ENCODE results near the gene KLHL29.
A peak's percentile ranks its signal among the peaks of the same experiment; 100 is the strongest.

Gene KLHL29

DNA sequence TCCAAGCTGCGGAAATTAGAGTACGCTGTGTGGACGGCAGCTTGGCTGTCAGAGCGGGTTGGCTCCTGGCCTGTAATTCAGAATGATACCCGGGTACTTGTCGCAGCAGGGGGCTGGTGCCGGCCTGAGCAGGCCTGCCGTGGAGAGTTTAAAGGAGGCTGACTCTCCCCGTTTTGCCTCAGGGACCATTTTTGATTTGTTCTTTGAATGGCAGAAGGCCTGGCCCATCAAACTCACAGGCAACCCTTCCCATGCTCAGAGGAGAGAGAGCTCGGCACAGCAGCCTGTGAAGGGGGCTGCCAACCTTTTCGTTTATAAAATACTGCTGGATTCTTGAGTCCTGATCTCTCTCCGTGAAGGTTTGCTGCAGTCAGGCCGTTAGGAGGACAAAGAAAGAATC, 151.3 kb downstream of the KLHL29 start:
- DNase-seq: no peak

DNA sequence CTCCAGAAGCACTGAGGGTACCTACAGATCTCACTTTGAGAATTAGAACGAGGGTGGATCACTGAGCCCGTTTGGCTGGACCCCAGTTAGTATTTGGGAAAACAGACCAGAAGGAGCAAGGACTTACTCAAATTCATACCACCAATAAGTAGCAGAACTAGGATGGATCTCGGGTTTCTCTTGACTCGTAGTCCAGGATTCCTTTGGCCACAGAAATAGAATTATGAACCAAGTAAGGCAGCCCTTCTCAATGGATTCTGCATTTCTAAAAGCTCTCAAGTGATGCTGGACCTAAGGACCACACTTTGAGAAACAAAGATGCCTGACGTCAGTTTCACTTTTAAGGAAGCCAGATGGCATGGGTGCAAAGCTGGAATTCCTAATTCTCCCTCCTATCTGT, 153.0 kb downstream of the KLHL29 start:
- DNase-seq: no peak

DNA sequence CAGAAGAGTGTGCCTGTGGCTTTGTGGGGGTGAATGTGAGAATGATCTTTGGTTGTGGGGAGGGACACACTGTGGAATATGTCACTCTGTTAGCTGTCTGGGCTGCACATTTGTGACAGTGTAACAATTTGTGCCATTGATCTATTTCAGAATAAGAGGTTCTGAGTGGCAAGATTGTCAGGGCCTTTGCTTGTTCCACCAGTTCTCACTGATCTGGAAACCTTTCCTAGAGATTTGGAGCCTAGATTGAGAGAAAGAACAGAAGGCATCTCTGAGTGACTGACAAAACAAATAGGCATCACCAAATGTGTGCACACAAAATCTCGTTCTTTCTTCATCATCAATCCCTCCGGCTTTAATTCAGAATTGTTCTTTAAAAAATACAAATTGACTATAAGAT, 153.6 kb downstream of the KLHL29 start:
- no peak for DNase-seq

DNA sequence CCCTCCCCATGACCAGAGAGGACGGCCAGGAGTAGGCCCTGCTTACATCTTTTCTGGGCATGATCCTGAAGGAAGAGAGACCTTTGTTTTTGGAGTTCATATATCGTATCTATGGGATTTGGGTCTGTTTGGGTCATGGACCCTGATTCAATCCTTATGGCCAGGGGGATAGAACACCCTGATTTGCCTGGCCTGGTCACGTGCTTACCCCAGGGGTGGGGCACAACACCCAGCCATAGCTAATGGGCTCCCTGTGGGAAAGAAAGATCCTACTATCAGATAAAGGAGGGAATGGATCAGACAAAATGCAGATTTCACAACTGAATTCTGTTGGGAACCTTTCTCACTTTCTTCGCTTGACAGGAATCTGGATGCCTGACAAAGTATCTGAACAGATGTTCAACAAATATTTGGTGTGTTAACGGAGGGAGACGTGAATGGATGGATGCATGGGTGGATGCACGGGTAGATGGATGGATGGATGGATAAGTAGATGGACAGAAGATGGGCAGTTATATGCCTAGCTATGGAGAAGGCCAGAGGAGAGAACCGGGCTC, 155.9 kb downstream of the KLHL29 start:
- no peak for DNase-seq

DNA sequence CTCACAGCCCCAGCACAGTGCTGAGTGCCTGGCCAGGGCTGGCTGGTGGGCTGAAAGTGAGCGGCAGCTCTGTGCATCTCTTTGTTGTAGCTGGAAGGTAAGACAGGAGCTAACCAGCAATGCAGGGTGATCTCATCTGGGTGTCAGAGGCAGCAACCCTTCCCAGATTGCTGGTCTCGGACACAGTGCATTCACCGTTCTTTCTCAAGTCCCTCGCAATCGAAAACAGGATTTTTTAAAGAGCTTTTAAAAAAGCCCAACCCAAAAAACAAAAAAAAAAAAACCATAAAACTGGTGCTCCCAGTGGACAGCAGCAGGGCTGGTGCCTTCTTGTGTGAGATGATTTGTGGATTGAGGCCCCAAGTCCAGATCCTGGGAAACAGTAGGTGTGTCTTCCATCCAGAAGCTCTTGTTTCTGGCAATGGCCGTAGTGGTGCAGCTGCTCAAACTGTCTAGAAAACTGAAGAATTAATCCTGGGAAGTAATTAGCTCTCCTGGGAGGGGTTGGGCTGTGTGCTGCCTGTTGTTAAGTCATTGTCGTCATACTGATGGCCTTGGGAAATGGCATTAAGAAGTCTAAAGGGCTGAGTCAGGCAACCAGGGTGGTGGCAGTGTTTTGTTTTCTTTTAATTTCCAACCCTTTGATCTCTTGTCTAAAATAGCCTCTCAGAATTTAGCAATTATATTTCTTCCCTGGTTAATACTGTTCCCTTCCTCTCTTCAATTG, 156.7 kb downstream of the KLHL29 start:
- no peak for DNase-seq

DNA sequence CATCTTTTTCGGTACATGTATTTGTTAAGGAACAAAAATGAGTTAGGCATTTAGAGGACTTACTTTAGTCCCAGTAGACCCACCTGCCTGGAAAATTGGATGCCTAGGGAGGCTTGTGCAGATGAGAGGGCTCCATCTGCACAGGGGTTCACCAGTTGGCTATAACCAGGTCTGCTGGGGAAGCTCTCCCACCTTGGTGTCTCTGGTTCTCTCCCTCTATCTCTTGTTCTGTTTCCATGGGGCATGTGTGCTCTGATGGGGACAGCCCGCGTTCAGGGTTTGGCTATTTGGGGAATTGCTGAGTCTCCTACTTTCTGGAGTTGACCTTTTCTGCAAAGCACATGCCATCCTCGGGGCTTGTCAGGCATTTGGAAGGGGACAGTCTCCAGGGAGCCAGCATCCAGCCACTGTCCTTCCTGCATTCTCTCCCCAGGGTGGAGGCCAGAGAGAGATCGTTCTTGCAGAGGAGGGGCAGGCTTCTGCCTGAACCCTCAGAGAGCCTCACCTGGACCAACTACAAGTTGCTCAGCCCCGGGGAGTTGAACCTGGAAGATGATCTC, 157.3 kb downstream of the KLHL29 start:
- no peak for DNase-seq

DNA sequence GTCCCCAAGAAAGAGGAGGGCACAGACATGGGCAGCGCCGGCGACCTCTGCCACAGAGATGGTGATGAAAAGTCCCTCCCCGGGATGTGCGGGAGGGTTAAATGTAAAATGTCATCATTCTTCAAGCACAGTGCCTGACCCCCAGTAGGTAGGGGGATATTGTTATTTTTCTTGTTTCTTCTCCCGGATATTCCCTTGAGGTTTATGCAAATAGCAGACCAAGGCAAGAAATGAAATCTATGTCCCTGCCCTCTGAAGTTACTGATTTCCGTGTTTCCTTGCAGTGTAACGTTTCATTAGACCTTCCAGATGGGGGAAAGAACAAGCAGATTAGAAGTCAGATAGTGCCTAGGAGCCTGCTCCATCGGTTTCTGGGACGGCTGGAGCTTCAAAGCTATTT, 158.3 kb downstream of the KLHL29 start:
- DNase-seq: no peak

DNA sequence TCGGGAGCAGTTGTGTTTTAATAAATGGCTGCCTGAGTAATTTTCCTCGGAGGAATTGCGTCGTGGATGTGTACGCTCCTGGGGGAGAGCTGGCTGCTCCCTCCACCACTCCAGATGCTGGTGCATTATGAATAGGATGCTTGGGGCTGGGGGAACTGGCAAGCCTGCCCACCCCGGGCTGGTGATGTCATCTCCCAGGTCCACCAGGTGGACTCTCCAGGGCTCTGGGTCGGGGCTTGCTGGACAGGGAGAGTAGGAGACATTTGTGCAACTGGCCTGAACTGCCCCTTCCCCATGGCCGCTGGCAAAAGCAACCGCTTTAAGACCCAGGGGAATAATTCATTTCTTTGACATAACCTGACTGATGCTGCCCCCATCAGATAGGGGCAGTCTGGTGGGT, 158.7 kb downstream of the KLHL29 start:
- no peak for DNase-seq

DNA sequence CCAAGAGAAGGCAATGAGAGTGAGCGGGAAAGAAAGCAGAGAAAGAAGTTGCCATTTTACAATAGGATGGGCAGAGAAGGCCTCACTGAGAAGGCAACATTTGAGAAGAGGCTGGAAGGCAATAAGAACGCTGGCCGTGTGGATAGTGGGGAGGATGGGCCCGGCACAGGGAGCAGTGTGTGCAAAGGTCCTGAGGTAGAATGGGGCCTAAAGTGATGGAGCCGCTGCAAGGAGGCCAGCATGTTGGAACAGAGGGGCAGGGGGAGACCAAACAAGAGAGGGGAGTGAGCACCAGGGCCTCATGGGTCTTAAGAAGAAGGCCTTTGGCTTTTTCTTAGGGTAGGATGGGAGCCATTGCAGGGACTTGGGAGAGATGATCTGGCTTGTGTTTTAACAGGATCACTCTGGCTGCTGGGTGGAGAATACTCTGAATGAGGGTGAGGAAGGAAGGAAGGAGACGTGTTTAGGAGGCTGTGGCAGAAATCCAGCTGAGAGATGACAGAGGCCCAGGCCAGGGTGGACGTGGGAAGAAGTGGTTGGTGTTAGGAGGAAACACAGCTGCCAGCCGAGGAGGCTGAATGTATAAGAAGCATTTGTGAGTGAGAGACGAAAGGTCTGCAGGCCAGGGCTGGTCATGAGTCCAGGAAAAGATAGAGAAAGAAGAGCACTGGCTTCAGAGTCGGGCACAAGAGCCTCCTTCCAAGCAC, 159.8 kb downstream of the KLHL29 start:
- DNase-seq: no peak

DNA sequence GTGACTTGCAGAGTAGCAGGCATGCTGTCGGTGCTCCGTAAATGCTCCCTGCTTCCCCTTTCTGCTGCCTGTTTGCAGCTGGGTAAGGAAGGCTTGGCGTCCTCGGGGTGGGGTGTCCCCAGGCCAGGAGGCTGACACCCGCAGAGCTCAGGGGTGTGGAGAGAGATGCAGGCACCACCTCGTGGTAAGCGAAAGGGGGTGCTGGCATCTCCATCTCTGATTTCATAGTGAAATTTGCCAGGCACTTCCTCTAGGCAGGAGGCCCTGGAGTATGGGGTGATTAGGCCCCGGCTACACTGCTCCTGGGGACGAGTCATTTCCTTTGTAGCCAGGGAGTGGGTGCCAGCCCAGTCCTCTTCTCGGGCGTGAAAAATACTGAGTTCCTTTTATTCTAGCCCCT, 160.4 kb downstream of the KLHL29 start:
- peak; percentile 1 for DNase-seq

DNA sequence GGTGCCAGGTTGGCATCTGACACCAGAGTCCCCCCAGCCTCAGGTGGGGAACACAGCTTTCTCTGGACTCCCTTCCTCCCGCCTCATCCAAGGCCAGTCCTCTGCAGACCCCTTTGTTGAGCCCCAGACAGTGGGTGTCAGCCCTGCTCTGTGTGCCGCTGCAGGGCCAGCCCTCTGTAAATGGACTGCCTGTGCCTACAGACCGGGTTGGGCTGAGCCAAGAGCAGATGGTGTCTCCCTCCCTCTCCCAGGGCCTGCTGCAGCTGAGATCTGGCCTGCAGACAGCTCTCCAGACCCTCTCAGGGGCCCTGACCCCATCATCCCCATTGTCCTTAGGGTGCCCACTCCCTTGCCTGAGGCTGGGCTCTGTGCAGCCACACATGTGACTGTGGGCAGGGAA, 160.8 kb downstream of the KLHL29 start:
- no peak for DNase-seq

DNA sequence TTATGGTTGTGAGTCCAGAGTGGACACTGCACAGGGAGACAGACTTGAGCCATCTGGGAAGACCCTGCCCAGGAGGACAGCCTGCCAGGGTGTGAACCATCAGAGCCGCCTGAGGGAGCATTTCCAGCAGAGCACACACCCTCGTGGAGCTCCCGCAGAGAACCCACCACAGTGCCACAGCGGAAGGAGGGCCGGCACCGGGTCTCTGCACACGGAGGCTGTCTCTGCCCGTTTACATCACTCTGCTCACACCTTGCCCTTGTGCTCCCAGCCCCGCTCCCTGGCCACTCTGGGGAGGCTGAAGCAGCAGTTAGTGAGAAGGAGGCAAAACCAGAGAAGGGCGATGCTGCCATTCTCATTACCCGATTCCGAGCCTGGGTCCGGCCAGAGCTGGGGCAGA, 161.9 kb downstream of the KLHL29 start:
- no peak for DNase-seq

DNA sequence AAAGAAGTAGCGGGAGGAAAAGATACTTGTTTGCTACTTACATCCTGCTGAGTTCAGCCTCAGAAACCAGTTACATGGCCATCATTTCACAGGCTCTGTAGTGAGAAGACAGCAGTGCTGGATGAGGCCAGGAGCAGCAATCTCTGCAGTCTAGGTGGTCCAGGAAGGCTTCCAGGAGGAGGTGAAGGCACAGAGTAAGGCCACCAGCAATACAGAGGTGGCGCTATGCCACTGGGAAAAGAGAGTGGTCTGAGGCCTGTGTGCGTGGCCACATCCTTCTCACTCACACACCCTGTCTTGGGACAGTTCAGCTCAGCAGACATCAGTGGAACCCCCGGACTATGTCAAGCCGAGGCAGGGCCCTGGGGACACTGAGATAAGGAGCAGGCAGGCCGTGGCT, 162.7 kb downstream of the KLHL29 start:
- no peak for DNase-seq

DNA sequence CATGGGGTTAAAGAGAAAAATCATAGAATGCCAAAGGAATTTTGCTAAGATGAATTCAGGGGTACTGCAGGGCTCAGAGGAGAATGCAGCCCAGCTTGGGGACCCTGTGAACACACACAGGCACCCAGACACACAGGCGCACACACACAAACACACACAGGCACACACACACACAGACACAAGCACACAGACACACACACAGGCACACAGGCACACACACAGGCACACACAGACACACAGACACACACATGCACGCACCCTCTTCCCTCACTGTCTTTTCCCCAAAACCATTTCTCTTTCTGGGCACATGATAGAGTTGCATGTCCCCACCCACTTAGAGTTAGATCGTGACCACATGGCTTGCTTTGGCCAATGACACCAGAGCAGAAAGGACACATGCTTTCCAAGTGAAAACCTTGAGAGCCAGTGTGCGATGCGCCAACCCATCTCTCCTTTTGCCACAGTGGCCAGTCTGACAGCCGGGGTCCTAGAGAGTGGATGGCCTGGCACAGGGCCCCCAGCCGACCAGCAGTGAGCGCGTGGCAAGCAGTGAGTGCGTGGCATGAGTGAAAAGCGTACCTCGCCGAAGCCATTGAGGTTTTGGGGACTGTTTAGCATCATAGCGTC, 163.3 kb downstream of the KLHL29 start:
- DNase-seq: no peak

DNA sequence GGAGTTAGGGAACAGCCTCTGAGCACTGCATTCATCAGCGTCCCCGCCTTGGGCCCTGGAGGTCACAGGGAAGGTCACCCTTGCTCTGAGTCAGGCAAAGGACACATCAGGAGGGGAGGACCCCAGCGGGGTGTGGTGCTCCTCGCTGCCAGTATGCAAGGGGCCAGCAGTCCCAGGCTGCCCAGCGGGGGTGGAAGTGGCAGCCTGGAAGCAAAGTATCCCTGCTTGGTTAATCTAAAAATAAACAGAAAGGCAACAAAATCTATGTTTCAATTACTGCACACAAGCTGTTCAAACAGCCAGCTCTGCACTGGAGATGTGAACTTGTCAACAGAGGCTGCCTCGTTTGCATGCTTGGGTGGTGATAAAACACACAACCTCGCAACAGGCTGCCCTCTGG, 164.1 kb downstream of the KLHL29 start:
- no peak for DNase-seq

DNA sequence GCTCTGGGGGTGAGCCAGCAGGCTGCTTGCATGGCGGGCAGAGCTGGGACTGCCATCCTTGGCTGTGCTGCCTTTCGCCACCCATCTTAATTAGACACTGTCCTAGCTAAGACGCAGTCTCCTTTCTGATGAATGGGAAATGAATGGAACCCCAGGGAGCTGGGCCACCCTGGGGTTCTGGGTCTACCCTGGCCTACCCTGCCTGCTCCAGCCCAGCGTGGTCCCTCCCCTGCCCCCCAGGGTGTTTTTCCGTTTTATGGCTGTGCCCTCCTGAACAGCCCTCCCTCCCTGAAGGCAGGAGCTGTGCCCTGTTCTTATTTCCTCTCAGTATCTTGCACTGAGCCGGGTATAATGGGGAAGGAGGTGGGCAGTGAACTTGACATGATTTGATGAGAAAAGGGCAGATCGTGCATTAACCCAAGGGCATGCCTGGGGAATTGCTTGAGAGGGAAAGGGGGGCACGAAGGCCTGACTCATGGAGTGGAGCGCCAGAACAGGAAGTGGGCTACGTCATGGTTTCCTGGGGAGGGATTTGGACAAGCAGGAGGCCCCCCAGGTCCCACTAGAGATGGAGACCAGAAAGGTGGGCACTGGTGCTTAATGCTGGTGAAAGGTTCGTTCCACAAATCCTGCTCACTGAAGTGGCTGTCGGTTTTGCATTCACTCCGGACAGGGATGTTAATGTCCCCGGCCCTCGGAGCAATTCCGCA, 165.0 kb downstream of the KLHL29 start:
- no peak for DNase-seq

DNA sequence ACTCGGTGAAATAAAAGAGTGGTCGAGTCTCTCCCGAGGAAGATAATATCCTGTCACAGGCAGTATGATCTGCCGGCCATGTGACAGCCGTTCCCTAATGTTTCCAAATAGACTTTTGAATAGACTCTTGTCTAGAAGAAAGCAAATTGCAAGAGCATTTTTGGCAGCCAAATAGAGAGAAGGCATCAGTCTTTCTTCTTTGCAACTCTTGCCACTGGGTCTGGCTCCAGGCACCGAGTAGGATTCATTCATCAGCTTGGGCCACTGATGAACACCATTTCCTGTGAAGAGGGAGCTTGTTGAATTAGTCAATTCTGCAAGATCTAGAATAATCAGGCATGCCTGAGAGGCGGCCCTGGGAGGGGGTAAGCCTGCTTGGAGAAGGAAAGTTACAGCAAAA, 165.6 kb downstream of the KLHL29 start:
- DNase-seq: no peak

DNA sequence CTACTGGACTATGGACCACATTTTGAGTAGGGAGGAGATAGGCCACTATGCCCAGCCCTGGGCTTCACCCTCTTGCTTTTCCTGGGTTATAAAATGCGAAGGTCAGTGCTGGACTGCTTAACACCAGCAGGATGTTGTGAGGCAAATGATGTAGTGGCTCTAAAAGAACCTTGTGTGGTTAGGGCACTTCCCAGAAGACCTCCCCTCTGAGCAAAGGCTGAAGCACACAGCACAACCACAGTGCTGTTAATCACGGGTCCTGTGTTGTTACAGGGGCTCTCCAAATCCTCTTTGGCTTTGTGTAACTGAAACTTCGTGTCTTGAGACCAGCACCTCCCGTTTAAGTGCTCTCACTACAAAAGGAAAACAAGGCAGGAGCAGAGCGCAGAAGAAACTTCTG, 166.9 kb downstream of the KLHL29 start:
- no peak for DNase-seq

DNA sequence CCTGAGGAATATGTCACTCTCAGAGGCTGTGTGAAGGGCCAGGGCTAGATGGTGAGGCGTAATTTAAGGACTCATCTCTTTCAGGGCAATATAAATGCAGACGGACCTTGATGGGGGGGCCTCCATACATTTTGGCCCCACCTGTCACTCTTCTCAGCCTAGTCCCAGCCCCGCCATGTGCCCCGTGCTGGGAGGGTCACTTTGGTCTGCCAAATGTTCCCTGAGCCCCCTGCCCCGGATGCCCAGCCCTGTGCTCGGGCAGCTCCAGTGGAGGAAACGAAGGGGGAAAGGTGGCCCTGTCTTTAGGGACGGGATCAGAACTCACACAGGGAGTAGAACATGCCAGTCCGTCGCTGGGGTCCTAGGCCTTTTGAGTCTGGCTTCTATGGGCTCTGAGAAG, 168.6 kb downstream of the KLHL29 start:
- DNase-seq: no peak

DNA sequence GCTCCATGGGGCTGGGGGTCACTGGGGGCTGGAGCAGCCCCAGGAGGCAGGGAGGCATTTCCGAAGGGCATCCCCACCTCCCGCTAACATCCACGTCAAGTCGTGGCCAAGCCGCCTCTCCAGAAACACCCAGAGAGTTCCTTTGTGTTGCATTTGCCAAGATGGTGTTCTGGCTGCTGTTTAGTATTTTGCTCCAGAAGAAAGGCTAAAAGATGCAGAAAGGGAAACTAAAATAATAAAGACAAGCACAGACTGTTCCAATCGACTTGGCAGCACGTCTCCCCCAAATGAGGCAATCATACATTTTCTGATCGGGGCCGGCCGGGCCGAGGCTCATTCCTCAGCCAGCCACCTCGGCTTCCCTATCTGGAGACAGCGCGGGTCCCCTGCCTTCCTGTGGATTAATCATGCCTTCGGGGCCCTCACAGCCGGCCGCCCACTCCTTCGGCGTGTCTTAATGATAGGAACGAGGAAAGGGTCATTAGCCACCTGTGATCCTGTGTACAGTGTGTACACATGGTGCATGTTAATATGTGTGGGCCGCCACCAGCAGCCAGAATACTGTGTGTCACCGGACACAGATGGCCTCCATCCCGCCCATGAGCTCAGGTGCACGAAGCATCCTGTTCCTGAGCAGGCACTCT, 169.2 kb downstream of the KLHL29 start:
- DNase-seq: no peak

DNA sequence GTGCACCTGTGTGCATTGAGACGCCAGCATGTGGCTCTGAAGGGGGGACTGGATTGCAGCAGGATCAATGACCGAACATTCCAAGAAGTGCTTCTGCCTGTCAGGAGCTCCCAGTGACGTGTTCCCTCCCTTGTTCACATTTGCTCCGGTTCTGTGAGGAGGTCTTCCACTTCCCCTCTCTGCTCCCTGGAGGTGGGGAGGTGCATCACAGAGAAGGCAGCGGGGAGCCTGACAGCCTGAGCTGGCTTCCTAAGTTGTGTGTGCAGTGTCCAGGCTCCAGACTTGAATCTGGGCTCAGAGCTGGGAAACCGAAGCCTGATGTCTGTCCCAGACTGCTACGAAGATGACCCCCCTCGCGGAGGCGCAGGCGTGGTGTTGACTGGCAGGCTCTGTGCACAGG, 171.0 kb downstream of the KLHL29 start:
- DNase-seq: no peak

DNA sequence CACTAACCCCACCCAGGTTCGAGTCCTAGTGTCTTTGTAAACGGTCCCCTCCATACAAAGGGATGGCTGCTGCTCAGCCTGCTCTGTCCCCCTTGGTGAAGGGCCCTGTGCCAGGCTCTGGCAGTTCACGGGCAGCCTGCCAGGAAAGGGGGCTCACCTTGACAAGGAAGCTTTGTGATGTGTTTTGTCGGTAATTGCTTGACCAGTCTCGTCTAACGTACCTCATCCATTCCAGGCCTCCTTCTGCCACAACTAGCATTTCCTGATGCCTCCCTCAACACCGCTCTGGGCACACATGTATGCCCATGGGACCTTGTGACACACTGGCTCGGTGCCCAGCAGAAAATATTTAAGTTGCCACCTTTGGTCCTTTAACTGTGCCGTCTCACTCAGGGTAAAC, 171.9 kb downstream of the KLHL29 start:
- no peak for DNase-seq

DNA sequence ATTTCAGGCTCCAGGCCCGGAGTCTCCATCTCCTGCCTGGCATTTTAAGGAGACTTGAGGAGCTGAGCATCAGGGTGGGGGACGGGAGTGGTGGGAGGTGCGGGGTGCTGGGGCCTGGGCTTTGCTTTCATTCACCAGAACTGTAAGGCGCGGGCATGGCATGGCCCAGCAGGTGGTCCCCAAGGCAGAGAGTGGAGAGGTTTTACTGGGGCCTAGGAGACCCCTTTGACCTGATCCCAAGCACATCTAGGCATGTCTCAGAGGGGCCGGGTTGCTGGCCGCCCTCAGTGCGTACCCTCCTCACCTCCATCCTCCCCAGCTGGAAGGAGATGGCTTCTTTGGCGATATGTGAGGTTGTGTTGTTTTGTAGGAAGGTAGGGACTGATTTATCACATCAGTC, 172.5 kb downstream of the KLHL29 start:
- DNase-seq: no peak

Data from inflammatory macrophage treated with lipopolysaccharide for 4 hours (primary cell).